RPMI7951 (cell line): ENCODE data around the gene OLIG2. TPM values are rescaled to one million over a fixed set of nuclear protein-coding genes. Genes with fewer than 3 reads are reported as not detected.
A peak's percentile ranks its signal among the peaks of the same experiment; 100 is the strongest.

ENCODE experiments used
- DNase-seq: peaks from one replicate; pipeline ENCODE4 v3.0.0-alpha.2; 2012; ENCODE audit warnings: low read depth
- total RNA-seq: library from RNA; depleted of rRNA; stranded (reverse); fragments of >200 nt; shearing (Covaris generic); gene quantifications from 2 replicates; pipeline ENCODE4 v1.2.3, GENCODE V29; 2014; rRNA removed

OLIG2 gene
- 0.72 and 0.88 TPM in 2 replicates for total RNA-seq

DNA sequence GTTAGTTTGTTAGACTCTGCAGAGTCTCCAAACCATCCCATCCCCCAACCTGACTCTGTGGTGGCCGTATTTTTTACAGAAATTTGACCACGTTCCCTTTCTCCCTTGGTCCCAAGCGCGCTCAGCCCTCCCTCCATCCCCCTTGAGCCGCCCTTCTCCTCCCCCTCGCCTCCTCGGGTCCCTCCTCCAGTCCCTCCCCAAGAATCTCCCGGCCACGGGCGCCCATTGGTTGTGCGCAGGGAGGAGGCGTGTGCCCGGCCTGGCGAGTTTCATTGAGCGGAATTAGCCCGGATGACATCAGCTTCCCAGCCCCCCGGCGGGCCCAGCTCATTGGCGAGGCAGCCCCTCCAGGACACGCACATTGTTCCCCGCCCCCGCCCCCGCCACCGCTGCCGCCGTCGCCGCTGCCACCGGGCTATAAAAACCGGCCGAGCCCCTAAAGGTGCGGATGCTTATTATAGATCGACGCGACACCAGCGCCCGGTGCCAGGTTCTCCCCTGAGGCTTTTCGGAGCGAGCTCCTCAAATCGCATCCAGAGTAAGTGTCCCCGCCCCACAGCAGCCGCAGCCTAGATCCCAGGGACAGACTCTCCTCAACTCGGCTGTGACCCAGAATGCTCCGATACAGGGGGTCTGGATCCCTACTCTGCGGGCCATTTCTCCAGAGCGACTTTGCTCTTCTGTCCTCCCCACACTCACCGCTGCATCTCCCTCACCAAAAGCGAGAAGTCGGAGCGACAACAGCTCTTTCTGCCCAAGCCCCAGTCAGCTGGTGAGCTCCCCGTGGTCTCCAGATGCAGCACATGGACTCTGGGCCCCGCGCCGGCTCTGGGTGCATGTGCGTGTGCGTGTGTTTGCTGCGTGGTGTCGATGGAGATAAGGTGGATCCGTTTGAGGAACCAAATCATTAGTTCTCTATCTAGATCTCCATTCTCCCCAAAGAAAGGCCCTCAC lies at the start of gene OLIG2:
OLIG2 (plus strand) TSS at position 447 of the 954 bp plus-strand sequence. CDS start 928 bp downstream, outside the sequence.
- peak; percentile 80 for DNase-seq

- no peak for DNase-seq
These were observed 48.9 kb upstream of the OLIG2 start for GRCh38 chr21:32976791-32977190.

- DNase-seq: no peak
These were observed 48.5 kb upstream of the OLIG2 start for GRCh38 chr21:32977216-32977615.

GRCh38 chr21:32978331-32979270 lies 47.1 kb upstream of the OLIG2 start:
- no peak for DNase-seq

GRCh38 chr21:32979598-32980268 lies 46.0 kb upstream of the OLIG2 start:
- no peak for DNase-seq

- DNase-seq: no peak
These were observed 44.6 kb upstream of the OLIG2 start for GRCh38 chr21:32981096-32981495.

DNA sequence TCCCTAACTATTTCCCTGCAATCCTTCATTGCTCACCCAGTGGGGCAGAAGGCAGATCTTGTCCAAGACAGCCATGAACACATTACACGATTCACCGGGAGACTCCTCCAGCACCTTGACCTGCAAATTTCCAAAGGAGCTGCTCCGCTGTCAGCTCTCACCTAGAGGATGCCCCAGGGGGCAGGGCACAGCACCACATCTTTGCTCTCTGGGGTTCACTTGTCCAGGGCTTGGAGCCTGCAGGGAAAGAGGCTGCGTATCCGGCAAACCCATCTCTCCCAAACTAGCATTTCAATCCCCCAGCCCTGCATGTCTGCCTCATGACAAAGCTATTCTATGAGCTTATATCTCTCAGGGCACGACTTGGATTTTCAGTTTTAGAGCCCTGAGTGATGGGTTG lies 35.1 kb upstream of the OLIG2 start:
- DNase-seq: no peak

- no peak for DNase-seq
These were observed 34.4 kb upstream of the OLIG2 start for GRCh38 chr21:32991361-32991760.

DNA sequence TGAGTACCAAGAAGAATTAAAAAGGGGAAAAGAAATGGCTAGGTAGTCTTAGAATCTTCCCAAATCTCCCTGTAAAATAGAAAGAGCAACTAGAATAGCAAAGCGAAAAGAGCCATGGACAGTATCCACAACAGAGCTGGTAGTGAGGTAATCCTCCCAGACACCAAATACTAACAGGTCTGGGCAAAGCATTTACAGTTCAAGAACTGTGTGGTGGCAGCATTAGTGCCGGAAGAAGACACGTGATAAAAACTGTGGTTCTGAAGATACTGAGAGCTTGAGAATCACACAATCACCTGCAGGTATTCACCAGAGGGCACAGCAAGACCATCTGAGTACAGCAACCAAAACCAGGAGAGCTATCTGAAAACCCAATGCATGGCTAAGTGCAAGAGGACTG lies 31.8 kb upstream of the OLIG2 start:
- no peak for DNase-seq

DNA sequence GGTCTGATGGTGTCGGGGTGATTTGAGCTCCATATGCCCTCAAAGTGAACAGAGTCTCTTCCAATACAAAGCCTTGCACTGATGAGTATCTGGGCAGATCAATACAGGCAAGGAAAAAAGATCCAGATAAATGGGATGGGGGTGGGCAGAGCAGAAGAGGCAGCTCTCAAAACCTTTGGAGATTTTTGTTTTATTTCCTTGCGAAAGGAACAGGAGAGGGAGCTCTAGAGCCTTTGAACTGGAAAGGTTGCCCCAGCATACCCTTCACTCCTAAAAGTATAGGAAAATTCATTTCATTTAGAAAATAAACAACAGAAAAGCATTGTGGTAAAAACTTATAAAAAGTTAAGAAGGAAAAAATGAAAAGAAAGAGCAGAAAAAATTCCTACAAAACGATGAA lies 31.4 kb upstream of the OLIG2 start:
- peak; percentile 23 for DNase-seq

- DNase-seq: no peak
These were observed 18.0 kb upstream of the OLIG2 start for GRCh38 chr21:33007747-33008146.

- DNase-seq: no peak
These were observed 17.2 kb upstream of the OLIG2 start for GRCh38 chr21:33008333-33009051.

DNA sequence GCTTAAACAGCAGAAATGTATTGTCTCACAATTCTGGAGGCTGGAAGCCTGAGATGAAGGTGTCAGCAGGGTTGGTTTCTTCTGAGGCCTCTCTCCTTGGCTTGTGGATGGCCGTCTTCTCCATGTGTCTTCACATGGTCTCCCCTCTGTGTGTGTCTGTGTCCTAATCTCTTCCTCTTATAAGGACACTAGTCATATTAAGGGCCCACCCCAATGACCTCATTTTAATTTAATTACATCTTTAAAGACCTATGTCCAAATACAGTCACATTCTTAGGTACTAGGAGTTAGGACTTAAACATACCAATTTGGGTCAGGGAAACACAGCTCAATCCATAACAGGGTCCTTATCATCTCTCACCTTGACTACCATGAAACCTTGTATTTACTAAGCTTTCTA lies 14.8 kb upstream of the OLIG2 start:
- DNase-seq: no peak

GRCh38 chr21:33011462-33011861 lies 14.3 kb upstream of the OLIG2 start:
- DNase-seq: peak; percentile 86

- no peak for DNase-seq
These were observed 12.1 kb upstream of the OLIG2 start for GRCh38 chr21:33013626-33014025.

GRCh38 chr21:33014331-33014730 lies 11.4 kb upstream of the OLIG2 start:
- no peak for DNase-seq

DNA sequence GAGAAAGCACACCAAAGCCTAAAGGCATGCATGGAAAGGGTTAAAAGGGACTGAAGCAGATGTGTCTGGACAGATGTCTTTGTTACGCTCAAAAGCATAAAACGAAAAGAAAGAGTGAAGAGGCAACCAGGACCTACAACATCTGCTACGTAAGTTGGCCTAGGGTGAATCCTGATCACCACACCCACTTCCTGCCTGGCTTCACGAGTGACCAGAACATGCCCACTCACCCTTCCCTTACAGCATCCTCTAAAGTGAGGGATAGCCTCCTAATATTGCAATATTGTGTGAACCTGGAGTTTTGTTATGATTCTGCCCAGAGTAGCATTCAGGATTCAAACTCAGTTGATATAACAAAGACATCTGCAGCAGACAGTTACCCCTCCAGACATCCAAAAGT lies 10.6 kb upstream of the OLIG2 start:
- DNase-seq: no peak

DNA sequence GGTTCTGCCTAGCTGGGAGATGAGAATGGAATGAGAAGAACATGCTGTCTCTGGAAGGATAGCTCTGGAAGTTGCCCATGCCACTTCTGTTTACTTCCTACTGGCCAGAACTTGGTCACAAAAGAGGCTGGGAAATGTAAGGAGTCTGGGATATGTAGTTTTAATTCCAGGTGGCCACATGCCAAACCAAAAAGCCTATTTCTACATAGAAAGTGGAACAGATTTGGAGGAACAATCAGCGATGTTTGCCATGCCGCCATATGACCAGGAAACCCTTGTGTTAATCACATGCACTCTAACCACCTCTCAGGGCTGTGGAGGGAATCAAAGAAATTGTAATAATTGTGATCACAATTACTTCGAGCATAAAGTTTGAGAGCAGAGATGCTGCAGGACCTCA lies 10.0 kb upstream of the OLIG2 start:
- no peak for DNase-seq

GRCh38 chr21:33018707-33019465 lies 6.8 kb upstream of the OLIG2 start:
- DNase-seq: no peak

- no peak for DNase-seq
These were observed 6.2 kb upstream of the OLIG2 start for GRCh38 chr21:33019516-33019884.
